Stimulated activated CD8-positive, alpha-beta memory T cell treated with anti-CD3 and anti-CD28 coated beads, Interleukin-7, amount 100 ng/mL, for 48 hours (primary cell): Measurements from ENCODE around the gene SNRPN.
"Not testable (repeated sequence)": the region's sequence is repeated elsewhere in the genome, so short reads cannot be mapped to it uniquely, and the experiment has no call there.

ENCODE experiments used
- DNase-seq, 2 donors: peaks; one replicate each; pipeline ENCODE4 v3.0.0-alpha.2; 2020; ENCODE audit warnings: low read depth in 1 of 2; ENCODE audit errors: extremely low read depth in 1 of 2

SNRPN gene

GRCh38 chr15:24966364-24967103 is 11.7 kb downstream of the SNRPN start:
- DNase-seq = no peak

DNA sequence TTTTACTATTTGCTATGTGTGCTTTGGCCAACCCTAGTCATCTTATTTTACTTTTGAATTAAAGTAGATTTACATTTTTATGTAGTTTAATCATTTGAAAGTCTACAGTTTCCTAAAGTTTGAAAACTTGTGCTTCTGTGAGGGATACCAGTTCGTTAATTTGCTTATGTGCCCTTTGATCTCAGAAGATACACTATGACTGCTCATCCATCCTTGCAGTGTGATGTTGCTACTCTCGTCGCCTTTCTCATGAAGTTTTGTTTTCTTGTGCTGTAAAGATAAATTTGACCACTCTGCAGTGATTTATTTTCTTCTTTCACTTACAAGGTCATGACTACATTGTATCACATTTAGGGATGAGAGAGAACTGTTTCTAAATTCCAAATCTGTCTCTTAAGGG is 16.3 kb downstream of the SNRPN start:
- DNase-seq = no peak

DNA sequence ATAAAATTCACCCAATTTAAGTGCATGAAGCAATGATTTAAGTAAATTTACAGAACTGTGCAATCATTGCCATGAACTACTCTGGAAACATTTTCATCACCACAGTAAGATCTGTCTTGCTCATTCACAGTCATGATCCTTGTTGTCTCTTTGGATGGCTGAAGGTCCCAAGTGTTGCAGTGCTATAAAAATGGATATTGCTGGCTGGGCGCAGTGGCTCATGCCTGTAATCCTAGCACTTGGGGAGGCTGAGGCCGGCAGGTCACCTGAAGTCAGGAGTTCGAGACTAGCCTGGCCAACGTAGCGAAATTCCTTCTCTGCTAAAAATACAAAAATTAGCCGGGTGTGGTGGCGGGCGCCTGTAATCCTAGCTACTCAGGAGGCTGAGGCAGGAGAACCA is 17.0 kb downstream of the SNRPN start:
- no peak for DNase-seq

GRCh38 chr15:24972707-24973106 is 17.9 kb downstream of the SNRPN start:
- DNase-seq = not testable (repeated sequence)

- DNase-seq = no peak
Measured at GRCh38 chr15:24976932-24977331, 22.1 kb downstream of the SNRPN start.

DNA sequence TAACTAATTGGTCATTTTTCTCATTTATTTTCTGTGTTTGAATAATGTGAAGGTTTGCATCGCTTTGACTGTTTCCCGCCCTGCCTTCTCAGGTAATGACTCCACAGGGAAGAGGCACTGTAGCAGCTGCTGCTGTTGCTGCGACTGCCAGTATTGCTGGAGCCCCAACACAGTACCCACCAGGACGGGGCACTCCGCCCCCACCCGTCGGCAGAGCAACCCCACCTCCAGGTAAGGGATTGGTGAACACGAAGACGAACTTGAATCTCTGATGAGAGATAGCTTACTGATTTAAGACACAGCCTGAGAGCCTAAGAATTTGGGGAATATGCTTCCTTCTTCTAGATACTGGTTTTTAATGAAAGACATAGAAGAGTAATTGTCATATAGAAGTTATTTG is 22.9 kb downstream of the SNRPN start:
- no peak for DNase-seq

DNA sequence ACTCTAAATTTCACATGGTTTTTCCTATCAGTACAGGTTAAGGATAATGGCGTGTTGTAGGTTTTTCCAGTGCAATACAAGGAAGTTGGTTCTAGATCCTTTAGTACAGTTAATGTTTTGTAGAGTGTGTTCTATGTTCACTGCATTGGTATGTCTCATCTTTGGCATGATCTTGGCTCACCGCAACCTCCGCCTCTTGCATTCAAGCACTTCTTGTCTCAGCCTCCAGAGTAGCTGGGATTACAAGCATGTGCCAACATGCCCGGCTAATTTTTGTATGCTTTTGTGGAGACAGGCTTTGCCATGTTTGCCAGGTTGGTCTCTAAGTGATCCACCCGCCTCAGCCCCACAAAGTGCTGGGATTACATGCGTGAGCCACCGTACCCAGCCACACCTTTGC is 30.4 kb downstream of the SNRPN start:
- DNase-seq = no peak

DNA sequence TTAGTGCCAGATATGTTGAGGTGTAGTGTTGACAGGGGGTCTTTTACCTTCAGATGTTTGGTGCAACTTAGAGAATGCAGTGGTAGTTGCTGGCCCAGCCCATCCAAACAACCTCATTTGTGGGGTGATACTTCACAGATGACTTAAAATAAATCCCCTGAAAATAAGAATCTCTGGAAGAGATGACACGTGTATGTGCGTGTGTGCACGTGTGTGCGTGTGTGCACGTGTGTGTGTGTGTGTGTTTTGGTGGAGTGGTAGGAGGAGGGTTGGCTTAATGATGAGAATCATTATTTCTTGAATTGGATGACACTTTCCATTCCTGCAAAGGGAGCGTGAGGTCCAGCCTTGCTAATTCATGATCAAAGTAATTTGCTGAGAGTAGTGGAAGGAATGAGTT is 31.9 kb downstream of the SNRPN start:
- no peak for DNase-seq

GRCh38 chr15:25019434-25019833 is 64.6 kb downstream of the SNRPN start:
- DNase-seq = no peak

DNA sequence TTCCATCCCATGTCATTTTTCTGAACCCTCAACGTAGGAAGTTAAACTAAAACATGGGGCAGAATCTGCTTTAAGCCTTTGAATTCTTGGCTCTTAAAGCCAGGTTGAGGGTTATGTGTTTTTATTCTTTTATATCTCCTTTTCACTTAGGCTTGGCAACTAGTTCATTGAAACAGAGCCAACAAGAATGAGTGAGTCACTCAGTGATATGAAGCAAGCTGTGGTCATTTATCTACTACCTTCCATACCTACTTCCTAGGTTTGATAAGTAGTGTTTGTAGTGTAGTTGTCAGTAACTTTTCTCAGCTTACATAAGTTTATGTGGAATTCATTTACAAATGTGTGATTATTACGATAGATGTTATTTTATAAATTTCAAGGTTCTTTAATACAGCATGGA is 67.4 kb downstream of the SNRPN start:
- no peak for DNase-seq
